Transverse colon (tissue), 3 donors: ENCODE measurements around the gene MTHFSD.

ENCODE experiments used
- CTCF ChIP-seq, 5 experiments: fragments of 200-600 bp in 3 of 5; fragments of 450-650 bp in 2 of 5; sonication (generic) in 3 of 5; IDR thresholded peaks; 1 replicate in 2 of 5; 2 replicates in 3 of 5; pipeline ENCODE4 v1.5.1; 2016 to 2017; ENCODE audit warnings: antibody characterized with exemption in 5 of 5, inconsistent platforms in 3 of 5, mild to moderate bottlenecking in 2 of 5, moderate library complexity in 1 of 5
- POLR2A ChIP-seq: fragments of 450-650 bp; IDR thresholded peaks from one replicate; pipeline ENCODE4 v1.6.1; 2016; ENCODE audit warnings: antibody characterized with exemption, mild to moderate bottlenecking, moderate library complexity

DNA sequence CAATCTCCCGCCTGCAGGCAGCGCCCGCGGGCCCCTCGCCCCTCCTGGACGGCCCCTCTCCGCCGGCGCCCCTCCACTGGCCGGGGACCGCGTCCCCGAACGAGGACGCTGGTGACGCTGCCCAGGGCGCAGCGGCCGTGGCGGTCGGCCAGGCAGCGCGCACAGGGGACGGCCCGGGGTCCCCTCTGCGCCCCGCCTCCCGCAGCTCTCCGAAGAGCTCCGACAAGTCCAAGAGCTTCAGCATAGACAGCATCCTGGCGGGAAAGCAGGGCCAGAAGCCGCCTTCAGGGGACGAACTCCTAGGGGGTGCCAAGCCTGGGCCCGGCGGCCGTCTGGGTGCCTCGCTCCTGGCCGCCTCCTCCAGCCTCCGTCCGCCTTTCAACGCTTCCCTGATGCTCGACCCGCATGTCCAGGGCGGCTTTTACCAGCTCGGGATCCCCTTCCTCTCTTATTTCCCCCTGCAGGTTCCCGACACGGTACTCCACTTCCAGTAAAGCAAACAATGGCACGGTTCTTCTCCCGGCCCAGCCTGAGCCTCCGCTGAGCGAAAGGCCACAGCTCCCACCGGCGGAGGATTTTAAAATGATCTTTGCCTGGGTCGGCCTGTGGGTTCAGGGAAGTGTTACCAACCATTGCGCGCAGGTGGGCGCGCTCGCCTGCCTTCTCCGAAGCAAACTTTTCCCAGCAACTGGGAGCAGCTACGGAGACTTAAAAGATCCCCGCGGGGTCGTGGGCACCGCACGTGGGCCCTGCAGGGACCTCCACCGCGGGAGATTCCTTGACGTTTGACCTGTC lies 24.4 kb upstream of the MTHFSD start:
- no peak for TF ChIP-seq CTCF (IDR thresholded peaks at IDR 0.05)
- TF ChIP-seq POLR2A = no peak
